ENCODE results near the gene TC2N. TPM values are rescaled to one million over a fixed set of nuclear protein-coding genes. Genes with fewer than 3 reads are reported as not detected.
"Not testable (repeated sequence)": the region's sequence is repeated elsewhere in the genome, so short reads cannot be mapped to it uniquely, and the experiment has no call there.

The TC2N gene
- total and polyA plus RNA-seq, 2 of the 4 experiments (the other 2 are of a cell fraction), result 0.03 to 0.18 TPM

- Histone ChIP-seq H3K27ac (ENCODE audit: insufficient read depth, low read length) (no peak overlapping the region), H3K4me1 (ENCODE audit: control insufficient read depth, insufficient read depth, low read length) (peaks cover 6% of the 10 kb centered on the region; the same call in 1 of the 2 replicates)
- intact Hi-C loops (cut with micrococcal nuclease), result no loop called here
Measured at GRCh38 chr14:91898372-91898771, 31.0 kb upstream of the TC2N start.

GRCh38 chr14:91897716-91898115 is 30.4 kb upstream of the TC2N start:
- H2AFZ ChIP-seq (replicated peaks; ENCODE audit: low read length, poor library complexity); H2BK120ac ChIP-seq (ENCODE audit: low read depth, low read length); H3K4me2 ChIP-seq (ENCODE audit: low read depth, low read length); H2AK9ac ChIP-seq (replicated peaks; ENCODE audit: low read depth, low read length, poor library complexity); H3K18ac ChIP-seq (ENCODE audit: low read depth, low read length); BruUV-seq (replicated peaks); H2BK5ac ChIP-seq (ENCODE audit: low read depth, low read length, poor library complexity, severe bottlenecking); H3K9me3 ChIP-seq (ENCODE audit: control insufficient read depth, insufficient read depth, low read length); intact Hi-C loops (cut with micrococcal nuclease); H4K8ac ChIP-seq (ENCODE audit: low read depth in 2 of 2, low read length in 2 of 2); H3K4me3 ChIP-seq (ENCODE audit: insufficient read depth, low read depth, low read length); H3K36me3 ChIP-seq (ENCODE audit: control insufficient read depth, insufficient read depth, low read length); H3K4ac ChIP-seq (ENCODE audit: low read depth, low read length); POLR2A ChIA-PET (ENCODE audit: unreplicated experiment); CTCF ChIA-PET; H4K5ac ChIP-seq (ENCODE audit: low read depth, low read length); H3K23ac ChIP-seq (ENCODE audit: low read depth, low read length); H4K91ac ChIP-seq (ENCODE audit: insufficient read depth, low read depth, low read length); H3K4me1 ChIP-seq (ENCODE audit: control insufficient read depth, insufficient read depth, low read length); ATAC-seq (ENCODE audit: low read depth); H2BK15ac ChIP-seq (ENCODE audit: low read depth, low read length); H3K27me3 ChIP-seq (ENCODE audit: control insufficient read depth, insufficient read depth, low read length); DNase-seq; dilution Hi-C loops (cut with HindIII; ENCODE audit: low sequenced_read_pairs, unreplicated experiment); H3K14ac ChIP-seq (replicated peaks; ENCODE audit: low read depth, low read length); H3K56ac ChIP-seq (ENCODE audit: extremely low read depth, insufficient read depth, low read length); H2AK5ac ChIP-seq (ENCODE audit: low read depth, low read length); H3K9ac ChIP-seq (ENCODE audit: low read depth, low read length); H2BK20ac ChIP-seq (ENCODE audit: low read depth, low read length); in situ Hi-C loops (cut with MboI; ENCODE audit: low sequenced_read_pairs); H3K27ac ChIP-seq (ENCODE audit: insufficient read depth, low read length): not testable (repeated sequence)
- Histone ChIP-seq H4K20me1 (ENCODE audit: insufficient read depth, low read length) (peaks cover 47% of the 10 kb centered on the region), H3K9me1 (ENCODE audit: insufficient read depth, low read length) (peaks cover 32% of the 10 kb centered on the region), H3K79me1 (ENCODE audit: low read depth in 1 of 2, low read length in 2 of 2) (peaks cover 7 to 38% of the 10 kb centered on the region in 2 experiments; a peak in 3 of 4 replicates)
- WGBS, 2 experiments (ENCODE audit: extremely low coverage in 2 of 2, insufficient read length in 1 of 2), result no CpG with 5 or more reads among the region's 5 CpGs

More at GRCh38 chr14:91898372-91898771, 31.0 kb upstream of the TC2N start:
- DNase-seq (no peak), ATAC-seq (ENCODE audit: low read depth) (no peak)
- H2AK5ac ChIP-seq (ENCODE audit: low read depth, low read length), result no peak overlapping the region
- H4K20me1 ChIP-seq (ENCODE audit: insufficient read depth, low read length), result peaks cover 51% of the 10 kb centered on the region
- TF ChIP-seq CEBPB (IDR thresholded peaks at IDR 0.05; ENCODE audit: low read depth, low read length) (no peak), SMC3 (IDR thresholded peaks at IDR 0.05; ENCODE audit: low read depth, low read length) (no peak), BHLHE40 (IDR thresholded peaks at IDR 0.05; ENCODE audit: low read depth, low read length) (no peak), RCOR1 (IDR thresholded peaks at IDR 0.05; ENCODE audit: insufficient replicate concordance, low read length) (no peak), RAD21 (IDR thresholded peaks at IDR 0.05; ENCODE audit: low read length) (no peak)
- peaks cover 4% of the 10 kb centered on the region; the same call in 1 of the 2 replicates for H3K36me3 ChIP-seq (ENCODE audit: control insufficient read depth, insufficient read depth, low read length)
- dilution Hi-C loops (cut with HindIII; ENCODE audit: low sequenced_read_pairs, unreplicated experiment) (no loop called here), in situ Hi-C loops (cut with MboI; ENCODE audit: low sequenced_read_pairs) (no loop called here)
- no peak overlapping the region for H3K4me3 ChIP-seq (ENCODE audit: insufficient read depth, low read depth, low read length)
- no peak overlapping the region for H4K8ac ChIP-seq (ENCODE audit: low read depth in 2 of 2, low read length in 2 of 2)
- CTCF ChIA-PET, result interaction anchor here (0.6 kb wide), 1 partner anchor 83 kb away, joined by 3 read pairs; no protein-coding TSS in a partner anchor
- H3K27me3 ChIP-seq (ENCODE audit: control insufficient read depth, insufficient read depth, low read length), result no peaks in the 10 kb centered on the region
- H3K4ac ChIP-seq (ENCODE audit: low read depth, low read length), result no peak overlapping the region
- no peak overlapping the region for H4K91ac ChIP-seq (ENCODE audit: insufficient read depth, low read depth, low read length)
- H3K56ac ChIP-seq (ENCODE audit: extremely low read depth, insufficient read depth, low read length), result no peak overlapping the region
- no peak overlapping the region for H2BK120ac ChIP-seq (ENCODE audit: low read depth, low read length)
- WGBS, 2 experiments (ENCODE audit: extremely low coverage in 2 of 2, insufficient read length in 1 of 2), result no CpG with 5 or more reads among the region's 5 CpGs
- H3K14ac ChIP-seq (replicated peaks; ENCODE audit: low read depth, low read length), result no peak overlapping the region
- no peak overlapping the region for H3K23ac ChIP-seq (ENCODE audit: low read depth, low read length)
- no TSS peak for BruUV-seq (replicated peaks)
- H2BK5ac ChIP-seq (ENCODE audit: low read depth, low read length, poor library complexity, severe bottlenecking), result no peak overlapping the region
- H2AK9ac ChIP-seq (replicated peaks; ENCODE audit: low read depth, low read length, poor library complexity), result no peak overlapping the region
- no peak overlapping the region for H2AFZ ChIP-seq (replicated peaks; ENCODE audit: low read length, poor library complexity)
- H3K79me1 ChIP-seq (ENCODE audit: low read depth in 1 of 2, low read length in 2 of 2), result peaks cover 7 to 40% of the 10 kb centered on the region in 2 experiments; a peak in 3 of 4 replicates
- no peak overlapping the region for H2BK15ac ChIP-seq (ENCODE audit: low read depth, low read length)
- no peak overlapping the region for H3K9ac ChIP-seq (ENCODE audit: low read depth, low read length)
- H2BK20ac ChIP-seq (ENCODE audit: low read depth, low read length), result no peak overlapping the region
- H3K9me1 ChIP-seq (ENCODE audit: insufficient read depth, low read length), result peaks cover 32% of the 10 kb centered on the region
- no peak overlapping the region for H3K18ac ChIP-seq (ENCODE audit: low read depth, low read length)
- no peaks in the 10 kb centered on the region for H3K9me3 ChIP-seq (ENCODE audit: control insufficient read depth, insufficient read depth, low read length)
- no peak overlapping the region for H4K5ac ChIP-seq (ENCODE audit: low read depth, low read length)
- no peak overlapping the region for H3K4me2 ChIP-seq (ENCODE audit: low read depth, low read length)
- POLR2A ChIA-PET (ENCODE audit: unreplicated experiment), result no interaction called here
